A549 (cell line): Measurements from ENCODE around the gene NYAP1. TPM values are rescaled to one million over a fixed set of nuclear protein-coding genes. Genes with fewer than 3 reads are reported as not detected.

Experiments
- ATAC-seq, 2 experiments: fragments of 200-7000 bp in 1 of 2; fragments of >200 bp in 1 of 2; cut with Nextera tagmentation in 1 of 2; cut with Tn5 transposase in 1 of 2; 3 replicates each; pipeline versions ENCODE4 v1.8.0 to v1.9.1; 2018 to 2020; ENCODE audit warnings: mild to moderate bottlenecking in 1 of 2, moderate library complexity in 1 of 2
- CTCF ChIA-PET: fragments of 300-600 bp; sonication (Branson Sonifier 250); formaldehyde crosslinking; extraction: SDS; loops from one replicate; lab custom pipeline; 2021; ENCODE audit warnings: antibody characterized with exemption, inconsistent platforms; lab: Yijun Ruan, JAX
- POLR2A ChIA-PET: fragments of 350-600 bp; formaldehyde crosslinking; extraction: SDS; loops from one replicate; lab custom pipeline; 2021; ENCODE audit warnings: antibody characterized with exemption, inconsistent platforms; lab: Yijun Ruan, JAX
- DNase-seq, 2 experiments: peaks; one replicate each; pipeline versions ENCODE4 v3.0.0 to v3.0.0-alpha.2; 2011 to 2016; ENCODE audit warnings: low read depth in 1 of 2, low spot score in 1 of 2
- FAIRE-seq: peaks from 2 replicates; lab custom pipeline; 2011; peaks lifted over from hg19 to GRCh38; lab: Jason Lieb, UNC
- H3K27ac ChIP-seq, 2 experiments: fragments of >200 bp; sonication (Bioruptor Twin); formaldehyde crosslinking; 3 replicates each; pipeline ENCODE4 v1.5.1; 2016 to 2017
- H3K4me1 ChIP-seq: fragments of >200 bp; sonication (Bioruptor Twin); formaldehyde crosslinking; 3 replicates; pipeline ENCODE4 v1.6.1; 2016
- H3K4me2 ChIP-seq: fragments of >200 bp; sonication (Bioruptor Twin); formaldehyde crosslinking; 3 replicates; pipeline ENCODE4 v1.6.1; 2016
- H3K4me3 ChIP-seq: fragments of >200 bp; sonication (Bioruptor Twin); formaldehyde crosslinking; 3 replicates; pipeline ENCODE4 v1.5.1; 2016
- H3K9me3 ChIP-seq: fragments of >200 bp; sonication (Bioruptor Twin); formaldehyde crosslinking; 3 replicates; pipeline ENCODE4 v1.6.1; 2016
- BCL3 ChIP-seq: fragments of >200 bp; sonication (Bioruptor Twin); formaldehyde crosslinking; IDR thresholded peaks from 3 replicates; pipeline ENCODE4 v1.6.1; 2016
- BHLHE40 ChIP-seq: IDR thresholded peaks from 2 replicates; pipeline ENCODE4 v1.6.1; 2012; ENCODE audit warnings: low read depth, low read length, inconsistent platforms
- CHD2 ChIP-seq: fragments of 150-350 bp; IDR thresholded peaks from 2 replicates; pipeline ENCODE4 v1.6.1; 2014; ENCODE audit warnings: low read length; ENCODE audit not compliant: partially characterized antibody
- CHD4 ChIP-seq: fragments of 200-600 bp; sonication (generic); IDR thresholded peaks from 2 replicates; pipeline ENCODE4 v1.6.1; 2016; ENCODE audit warnings: antibody characterized with exemption, mild to moderate bottlenecking, borderline replicate concordance
- ESRRA ChIP-seq: fragments of 150-350 bp; IDR thresholded peaks from 2 replicates; pipeline ENCODE4 v1.6.1; 2014; ENCODE audit warnings: mild to moderate bottlenecking, low read length, borderline replicate concordance
- HEYL ChIP-seq: fragments of 250-450 bp; sonication (Bioruptor Pico); IDR thresholded peaks from 2 replicates; pipeline ENCODE4 v1.8.0; 2021; ENCODE audit warnings: mild to moderate bottlenecking, moderate library complexity
- JUN ChIP-seq, 2 experiments: fragments of >200 bp; sonication (Bioruptor Twin); formaldehyde crosslinking; IDR thresholded peaks; 2 replicates in 1 of 2; 3 replicates in 1 of 2; pipeline ENCODE4 v1.6.1; 2016 to 2017
- JUNB ChIP-seq: fragments of >200 bp; sonication (Bioruptor Twin); formaldehyde crosslinking; IDR thresholded peaks from 2 replicates; pipeline ENCODE4 v1.6.1; 2016
- MAFK ChIP-seq: fragments of 450-650 bp; IDR thresholded peaks from 2 replicates; pipeline ENCODE4 v1.6.1; 2014; ENCODE audit not compliant: partially characterized antibody
- NPAS2 ChIP-seq: fragments of 250-450 bp; sonication (Bioruptor Pico); IDR thresholded peaks from 2 replicates; pipeline ENCODE4 v1.8.0; 2022; ENCODE audit warnings: mild to moderate bottlenecking, moderate library complexity, borderline replicate concordance
- PBX3 ChIP-seq: IDR thresholded peaks from 2 replicates; pipeline ENCODE4 v1.6.1; 2012
- POLR2A ChIP-seq: IDR thresholded peaks from 2 replicates; pipeline ENCODE4 v1.6.1; 2012; ENCODE audit warnings: mild to moderate bottlenecking, low read length
- POLR2AphosphoS2 ChIP-seq: conservative IDR thresholded peaks from 2 replicates; pipeline ENCODE4 v1.6.1; 2012; ENCODE audit warnings: low read length, improper control_type of control experiment, inconsistent platforms
- RNF2 ChIP-seq: fragments of 200-600 bp; sonication (generic); IDR thresholded peaks from 2 replicates; pipeline ENCODE4 v1.6.1; 2016; ENCODE audit warnings: low read depth, mild to moderate bottlenecking, antibody characterized with exemption, moderate library complexity, borderline replicate concordance
- WGBS: methylation state at CpG from one replicate; pipeline ENCODE4 v1.1.6; 2017; ENCODE audit errors: missing lambda C conversion rate; 5-methylcytosine and 5-hydroxymethylcytosine counted together
- polyA plus RNA-seq, 4 experiments: library from polyadenylated mRNA; depleted of rRNA in 3 of 4; stranded (reverse); fragments of >200 nt; fragmentation: RNase III in 1 of 4; extraction: RNeasy Plus Mini Kit Qiagen cat#74134 plus additional on column Dnase treatment in 1 of 4; gene quantifications; 2 replicates in 3 of 4; 3 replicates in 1 of 4; pipeline ENCODE4 v1.2.3, GENCODE V29; 2011 to 2017
- TF ChIP-seq, protein P1 (sequence below): fragments of 200-600 bp; sonication (generic); IDR thresholded peaks from 2 replicates; pipeline ENCODE4 v1.6.1; 2016; ENCODE audit warnings: antibody characterized with exemption, mild to moderate bottlenecking, moderate library complexity
- TF ChIP-seq, protein P2 (sequence below): fragments of 250-450 bp; sonication (Bioruptor Pico); IDR thresholded peaks from 2 replicates; pipeline ENCODE4 v1.5.0; 2021; ENCODE audit warnings: mild to moderate bottlenecking, moderate library complexity, borderline replicate concordance

Gene NYAP1
- polyA plus RNA-seq, 2 of the 4 experiments (the other 2 are of a cell fraction), result 0.47 to 3.1 TPM

DNA sequence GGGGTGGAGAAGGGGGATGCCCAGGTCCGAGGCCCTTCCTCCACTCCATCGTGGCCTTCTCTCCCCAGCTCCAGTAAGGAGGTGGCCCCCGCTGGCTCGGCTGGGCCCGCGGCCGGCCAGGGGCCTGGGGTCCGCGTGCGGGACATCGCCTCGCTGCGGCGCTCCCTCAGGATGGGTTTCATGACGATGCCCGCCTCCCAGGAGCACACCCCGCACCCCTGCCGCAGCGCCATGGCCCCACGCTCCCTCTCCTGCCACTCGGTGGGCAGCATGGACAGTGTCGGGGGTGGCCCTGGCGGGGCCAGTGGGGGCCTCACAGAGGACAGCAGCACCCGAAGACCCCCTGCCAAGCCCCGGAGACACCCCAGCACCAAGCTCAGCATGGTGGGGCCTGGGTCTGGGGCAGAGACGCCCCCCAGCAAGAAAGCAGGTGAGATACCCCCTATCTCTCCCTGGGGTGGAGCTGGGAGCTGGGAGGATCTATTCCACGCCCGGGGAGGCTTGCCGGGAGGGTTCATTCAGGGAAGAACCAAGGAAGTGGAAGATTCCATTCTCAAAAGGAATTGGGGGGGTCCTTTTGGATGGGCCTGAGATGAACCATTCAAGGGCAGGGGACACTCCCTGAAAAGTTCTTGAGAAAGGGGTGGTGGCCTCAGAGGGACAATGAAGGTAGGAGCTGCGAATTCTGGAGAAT, 3.2 kb downstream of the NYAP1 start (continued):
- TF ChIP-seq, protein P1, sequence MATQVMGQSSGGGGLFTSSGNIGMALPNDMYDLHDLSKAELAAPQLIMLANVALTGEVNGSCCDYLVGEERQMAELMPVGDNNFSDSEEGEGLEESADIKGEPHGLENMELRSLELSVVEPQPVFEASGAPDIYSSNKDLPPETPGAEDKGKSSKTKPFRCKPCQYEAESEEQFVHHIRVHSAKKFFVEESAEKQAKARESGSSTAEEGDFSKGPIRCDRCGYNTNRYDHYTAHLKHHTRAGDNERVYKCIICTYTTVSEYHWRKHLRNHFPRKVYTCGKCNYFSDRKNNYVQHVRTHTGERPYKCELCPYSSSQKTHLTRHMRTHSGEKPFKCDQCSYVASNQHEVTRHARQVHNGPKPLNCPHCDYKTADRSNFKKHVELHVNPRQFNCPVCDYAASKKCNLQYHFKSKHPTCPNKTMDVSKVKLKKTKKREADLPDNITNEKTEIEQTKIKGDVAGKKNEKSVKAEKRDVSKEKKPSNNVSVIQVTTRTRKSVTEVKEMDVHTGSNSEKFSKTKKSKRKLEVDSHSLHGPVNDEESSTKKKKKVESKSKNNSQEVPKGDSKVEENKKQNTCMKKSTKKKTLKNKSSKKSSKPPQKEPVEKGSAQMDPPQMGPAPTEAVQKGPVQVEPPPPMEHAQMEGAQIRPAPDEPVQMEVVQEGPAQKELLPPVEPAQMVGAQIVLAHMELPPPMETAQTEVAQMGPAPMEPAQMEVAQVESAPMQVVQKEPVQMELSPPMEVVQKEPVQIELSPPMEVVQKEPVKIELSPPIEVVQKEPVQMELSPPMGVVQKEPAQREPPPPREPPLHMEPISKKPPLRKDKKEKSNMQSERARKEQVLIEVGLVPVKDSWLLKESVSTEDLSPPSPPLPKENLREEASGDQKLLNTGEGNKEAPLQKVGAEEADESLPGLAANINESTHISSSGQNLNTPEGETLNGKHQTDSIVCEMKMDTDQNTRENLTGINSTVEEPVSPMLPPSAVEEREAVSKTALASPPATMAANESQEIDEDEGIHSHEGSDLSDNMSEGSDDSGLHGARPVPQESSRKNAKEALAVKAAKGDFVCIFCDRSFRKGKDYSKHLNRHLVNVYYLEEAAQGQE, result no peak
- TF ChIP-seq PBX3, result no peak

DNA sequence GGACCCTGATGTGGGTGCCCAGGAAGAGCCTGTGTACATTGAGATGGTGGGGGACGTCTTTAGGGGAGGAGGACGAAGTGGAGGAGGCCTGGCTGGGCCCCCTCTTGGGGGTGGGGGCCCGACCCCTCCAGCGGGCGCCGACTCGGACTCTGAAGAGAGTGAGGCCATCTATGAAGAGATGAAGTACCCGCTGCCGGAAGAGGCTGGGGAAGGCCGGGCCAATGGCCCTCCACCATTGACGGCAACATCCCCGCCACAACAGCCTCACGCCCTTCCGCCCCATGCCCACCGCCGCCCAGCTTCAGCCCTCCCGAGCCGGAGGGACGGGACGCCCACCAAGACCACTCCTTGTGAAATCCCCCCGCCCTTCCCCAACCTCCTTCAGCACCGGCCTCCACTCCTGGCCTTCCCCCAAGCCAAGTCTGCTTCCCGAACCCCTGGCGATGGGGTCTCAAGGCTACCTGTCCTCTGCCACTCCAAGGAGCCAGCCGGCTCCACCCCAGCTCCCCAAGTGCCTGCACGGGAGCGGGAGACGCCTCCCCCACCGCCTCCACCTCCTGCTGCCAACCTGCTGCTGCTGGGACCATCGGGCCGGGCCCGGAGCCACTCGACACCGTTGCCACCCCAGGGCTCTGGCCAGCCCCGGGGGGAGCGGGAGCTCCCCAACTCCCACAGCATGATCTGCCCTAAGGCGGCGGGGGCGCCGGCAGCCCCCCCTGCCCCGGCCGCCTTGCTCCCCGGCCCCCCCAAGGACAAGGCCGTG, 4.8 kb downstream of the NYAP1 start:
- no peak for TF ChIP-seq MAFK
- TF ChIP-seq ESRRA, result no peak
- no peak for TF ChIP-seq JUN (IDR thresholded peaks at IDR 0.05)
- no peak for TF ChIP-seq CHD2
- TF ChIP-seq, protein P1, result no peak
- no peak for TF ChIP-seq HEYL (CRISPR knock-in tag)
- no peak for TF ChIP-seq NPAS2 (CRISPR knock-in tag)
- TF ChIP-seq CHD4, result no peak
- no peak for TF ChIP-seq RNF2
- TF ChIP-seq BHLHE40, result no peak
- no peak overlapping the region for H3K4me2 ChIP-seq
- no peak for FAIRE-seq
- H3K4me1 ChIP-seq, result peaks cover 33% of the 10 kb centered on the region
- 90% methylated on average over 28 of the region's 44 CpGs for WGBS
- no peak for DNase-seq
- no peak overlapping the region for H3K4me3 ChIP-seq
- H3K27ac ChIP-seq, result no peak overlapping the region
- ATAC-seq, result no peak
- no peaks in the 10 kb centered on the region for H3K9me3 ChIP-seq
- ChIA-PET POLR2A (no interaction called here), CTCF (interaction anchor here (1.3 to 3.9 kb wide), 6 partner anchors 14 to 75 kb away, joined by 4 to 22 read pairs (median 9); no protein-coding TSS in a partner anchor)

- ChIA-PET POLR2A (no interaction called here), CTCF (interaction anchor here (0.7 to 3.9 kb wide), 8 partner anchors 10 to 71 kb away, joined by 3 to 22 read pairs (median 4); no protein-coding TSS in a partner anchor)
- DNase-seq (no peak), FAIRE-seq (no peak), ATAC-seq (no peak)
- H3K9me3 ChIP-seq, result no peaks in the 10 kb centered on the region
- peaks cover 30% of the 10 kb centered on the region for H3K4me1 ChIP-seq
- H3K4me3 ChIP-seq, result no peak overlapping the region
- TF ChIP-seq PBX3 (no peak), BCL3 (no peak), POLR2A (no peak), JUNB (no peak), POLR2AphosphoS2 (no peak)
- TF ChIP-seq, protein P2, sequence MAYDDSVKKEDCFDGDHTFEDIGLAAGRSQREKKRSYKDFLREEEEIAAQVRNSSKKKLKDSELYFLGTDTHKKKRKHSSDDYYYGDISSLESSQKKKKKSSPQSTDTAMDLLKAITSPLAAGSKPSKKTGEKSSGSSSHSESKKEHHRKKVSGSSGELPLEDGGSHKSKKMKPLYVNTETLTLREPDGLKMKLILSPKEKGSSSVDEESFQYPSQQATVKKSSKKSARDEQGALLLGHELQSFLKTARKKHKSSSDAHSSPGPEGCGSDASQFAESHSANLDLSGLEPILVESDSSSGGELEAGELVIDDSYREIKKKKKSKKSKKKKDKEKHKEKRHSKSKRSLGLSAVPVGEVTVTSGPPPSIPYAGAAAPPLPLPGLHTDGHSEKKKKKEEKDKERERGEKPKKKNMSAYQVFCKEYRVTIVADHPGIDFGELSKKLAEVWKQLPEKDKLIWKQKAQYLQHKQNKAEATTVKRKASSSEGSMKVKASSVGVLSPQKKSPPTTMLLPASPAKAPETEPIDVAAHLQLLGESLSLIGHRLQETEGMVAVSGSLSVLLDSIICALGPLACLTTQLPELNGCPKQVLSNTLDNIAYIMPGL (CRISPR knock-in tag), result no peak
- WGBS, result 76% methylated on average over 3 of the region's 10 CpGs
- no peak overlapping the region for H3K4me2 ChIP-seq
- H3K27ac ChIP-seq, result no peak overlapping the region
Measured at GRCh38 chr7:100489121-100489520, 5.4 kb downstream of the NYAP1 start.
